T-helper 1 cell treated with Interleukin-12 subunit alpha and Interleukin-12 subunit beta and Interleukin-4 antibody, amounts not matched to agents 30 μg/mL and 1 μg/mL, for 36 hours (primary cell): ENCODE data around the gene BEGAIN.

Experiments used
- H3K27ac Mint-ChIP-seq: one replicate; pipeline ENCODE4 v1.8.0; 2021; ENCODE audit warnings: mild to moderate bottlenecking, mixed read lengths
- H3K27me3 Mint-ChIP-seq: one replicate; pipeline ENCODE4 v1.8.0; 2021; ENCODE audit warnings: low read depth, mixed read lengths
- H3K36me3 Mint-ChIP-seq: one replicate; pipeline ENCODE4 v1.8.0; 2021; ENCODE audit warnings: low read depth, mixed read lengths
- H3K4me1 Mint-ChIP-seq: one replicate; pipeline ENCODE4 v1.8.0; 2021; ENCODE audit warnings: low read depth, mixed read lengths
- H3K4me3 Mint-ChIP-seq: one replicate; pipeline ENCODE4 v1.8.0; 2021; ENCODE audit warnings: mild to moderate bottlenecking, moderate library complexity, mixed read lengths
- H3K9me3 Mint-ChIP-seq: one replicate; pipeline ENCODE4 v1.8.0; 2021; ENCODE audit warnings: mixed read lengths

BEGAIN gene

GRCh38 chr14:100608586-100609330 lies 21.5 kb upstream of the BEGAIN start:
- Mint-ChIP-seq H3K27me3 (no peaks in the 10 kb centered on the region), H3K36me3 (no peaks in the 10 kb centered on the region), H3K9me3 (no peaks in the 10 kb centered on the region), H3K4me3 (no peak overlapping the region), H3K27ac (no peak overlapping the region), H3K4me1 (no peaks in the 10 kb centered on the region)

GRCh38 chr14:100608064-100608463 lies 20.8 kb upstream of the BEGAIN start:
- H3K9me3 Mint-ChIP-seq, result no peaks in the 10 kb centered on the region
- H3K4me3 Mint-ChIP-seq, result no peak overlapping the region
- H3K27me3 Mint-ChIP-seq, result no peaks in the 10 kb centered on the region
- no peaks in the 10 kb centered on the region for H3K36me3 Mint-ChIP-seq
- no peaks in the 10 kb centered on the region for H3K4me1 Mint-ChIP-seq
- H3K27ac Mint-ChIP-seq, result no peak overlapping the region

GRCh38 chr14:100607611-100607956 lies 20.4 kb upstream of the BEGAIN start:
- H3K36me3 Mint-ChIP-seq, result no peaks in the 10 kb centered on the region
- H3K4me3 Mint-ChIP-seq, result no peak overlapping the region
- H3K4me1 Mint-ChIP-seq, result no peaks in the 10 kb centered on the region
- peaks cover 3% of the 10 kb centered on the region for H3K9me3 Mint-ChIP-seq
- H3K27me3 Mint-ChIP-seq, result no peaks in the 10 kb centered on the region
- no peak overlapping the region for H3K27ac Mint-ChIP-seq

GRCh38 chr14:100606687-100607610 lies 19.7 kb upstream of the BEGAIN start:
- Mint-ChIP-seq H3K27ac (no peak overlapping the region), H3K27me3 (peaks cover 2% of the 10 kb centered on the region), H3K36me3 (no peaks in the 10 kb centered on the region), H3K4me3 (no peak overlapping the region), H3K9me3 (peaks cover 9% of the 10 kb centered on the region), H3K4me1 (no peaks in the 10 kb centered on the region)

DNA sequence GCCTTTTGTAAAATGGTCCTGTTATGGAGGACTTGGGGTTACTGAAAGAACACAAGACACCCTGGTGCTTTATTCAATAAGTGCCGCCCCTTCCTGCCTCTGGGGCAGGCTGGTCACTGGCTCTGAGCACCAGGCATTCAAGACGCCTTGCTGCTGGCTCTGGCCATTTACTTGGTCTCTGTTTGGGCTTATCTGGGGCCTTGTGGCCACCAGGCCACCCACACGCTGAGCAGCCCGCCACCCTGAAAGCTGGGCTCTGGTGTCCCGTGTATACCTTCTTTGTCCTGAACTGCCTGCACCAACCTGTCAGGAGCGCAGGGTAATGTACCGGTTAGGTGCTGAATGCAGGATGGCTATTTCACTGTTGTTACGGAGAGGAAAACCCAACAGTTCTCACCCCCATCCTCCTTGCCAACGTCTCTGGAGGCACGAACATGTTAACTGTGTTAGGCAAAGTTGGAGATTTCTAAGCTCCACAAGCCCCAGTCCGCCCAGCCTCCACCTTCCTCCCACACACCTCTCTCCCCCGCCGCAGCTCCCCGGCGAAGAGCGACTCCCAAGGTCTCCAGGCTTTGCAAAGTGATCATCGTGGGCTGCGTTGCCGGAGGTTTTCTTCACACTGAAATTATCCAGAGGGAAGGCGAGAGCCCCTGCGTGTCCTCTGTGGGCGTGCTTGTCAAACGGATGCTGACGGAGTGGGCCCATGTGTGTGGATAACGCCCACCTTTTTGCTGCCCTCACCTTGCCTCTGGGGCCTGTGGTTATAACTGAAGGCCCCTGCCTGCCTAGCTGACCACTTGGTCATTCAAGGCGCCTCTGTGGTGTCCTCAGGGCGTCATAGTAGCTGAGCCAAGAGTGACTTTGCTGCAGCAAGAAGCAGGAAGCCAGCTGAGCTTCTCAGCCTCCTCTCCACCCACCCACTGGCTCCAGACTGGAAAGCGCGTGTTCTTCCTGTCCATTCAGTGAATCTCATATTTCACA lies 18.8 kb upstream of the BEGAIN start:
- H3K27me3 Mint-ChIP-seq, result peaks cover 10% of the 10 kb centered on the region
- H3K27ac Mint-ChIP-seq, result no peak overlapping the region
- H3K4me3 Mint-ChIP-seq, result no peak overlapping the region
- H3K9me3 Mint-ChIP-seq, result peaks cover 18% of the 10 kb centered on the region
- no peaks in the 10 kb centered on the region for H3K4me1 Mint-ChIP-seq
- H3K36me3 Mint-ChIP-seq, result peaks cover 2% of the 10 kb centered on the region

DNA sequence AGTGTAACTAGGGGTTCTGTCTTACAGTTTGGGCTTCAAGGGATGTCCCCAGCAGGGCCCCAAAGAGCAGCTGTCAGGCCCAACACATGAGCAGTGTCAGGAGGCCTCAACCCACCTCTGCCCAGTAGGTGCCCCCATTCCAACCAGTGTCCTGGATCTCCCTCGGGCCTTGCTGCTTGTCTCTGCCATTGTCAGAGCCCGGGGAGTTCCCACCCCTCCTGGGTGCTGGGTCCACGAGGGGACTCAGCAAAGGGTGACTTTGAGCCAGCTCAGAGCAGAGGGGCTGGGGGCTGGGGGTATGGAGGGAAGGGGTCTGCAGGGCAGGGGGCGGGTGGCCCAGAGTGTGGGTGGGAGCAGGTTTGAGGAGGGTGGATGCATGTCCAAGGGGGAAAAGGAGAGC lies 18.0 kb upstream of the BEGAIN start:
- H3K4me1 Mint-ChIP-seq, result no peaks in the 10 kb centered on the region
- no peak overlapping the region for H3K4me3 Mint-ChIP-seq
- peaks cover 3% of the 10 kb centered on the region for H3K36me3 Mint-ChIP-seq
- H3K27ac Mint-ChIP-seq, result no peak overlapping the region
- H3K27me3 Mint-ChIP-seq, result peaks cover 15% of the 10 kb centered on the region
- H3K9me3 Mint-ChIP-seq, result peaks cover 23% of the 10 kb centered on the region

DNA sequence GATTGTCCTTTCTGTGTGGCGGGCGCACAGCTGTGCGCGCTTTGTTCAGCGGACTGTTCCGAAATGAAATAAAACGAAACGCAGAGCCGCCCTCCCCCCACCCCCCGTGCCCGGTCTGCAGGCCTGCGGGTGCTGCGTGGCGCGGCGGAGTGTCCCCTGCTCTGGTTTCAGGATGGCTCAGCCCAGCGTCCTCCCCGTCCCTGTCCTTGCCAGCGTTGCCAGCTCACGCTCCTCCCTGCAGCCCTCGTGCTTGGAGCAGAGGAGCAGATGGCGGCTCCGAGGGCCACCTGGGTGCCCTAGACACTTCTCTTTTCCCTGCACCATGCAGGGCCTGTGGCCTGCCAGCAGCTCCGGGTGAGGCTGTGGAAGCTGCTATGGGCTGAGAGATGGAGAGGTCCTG lies 17.5 kb upstream of the BEGAIN start:
- H3K27ac Mint-ChIP-seq, result no peak overlapping the region
- no peak overlapping the region for H3K4me3 Mint-ChIP-seq
- H3K36me3 Mint-ChIP-seq, result peaks cover 3% of the 10 kb centered on the region
- no peaks in the 10 kb centered on the region for H3K4me1 Mint-ChIP-seq
- peaks cover 24% of the 10 kb centered on the region for H3K9me3 Mint-ChIP-seq
- peaks cover 20% of the 10 kb centered on the region for H3K27me3 Mint-ChIP-seq

GRCh38 chr14:100604121-100604501 lies 16.9 kb upstream of the BEGAIN start:
- no peak overlapping the region for H3K27ac Mint-ChIP-seq
- peaks cover 26% of the 10 kb centered on the region for H3K27me3 Mint-ChIP-seq
- no peaks in the 10 kb centered on the region for H3K4me1 Mint-ChIP-seq
- H3K4me3 Mint-ChIP-seq, result no peak overlapping the region
- peaks cover 24% of the 10 kb centered on the region for H3K9me3 Mint-ChIP-seq
- H3K36me3 Mint-ChIP-seq, result peaks cover 3% of the 10 kb centered on the region

- H3K27ac Mint-ChIP-seq, result no peak overlapping the region
- H3K9me3 Mint-ChIP-seq, result peaks cover 24% of the 10 kb centered on the region
- H3K4me1 Mint-ChIP-seq, result no peaks in the 10 kb centered on the region
- peaks cover 31% of the 10 kb centered on the region for H3K27me3 Mint-ChIP-seq
- peaks cover 3% of the 10 kb centered on the region for H3K36me3 Mint-ChIP-seq
- no peak overlapping the region for H3K4me3 Mint-ChIP-seq
These were observed 16.3 kb upstream of the BEGAIN start for GRCh38 chr14:100603341-100604120.

GRCh38 chr14:100602621-100603230 lies 15.5 kb upstream of the BEGAIN start:
- Mint-ChIP-seq H3K4me1 (no peaks in the 10 kb centered on the region), H3K4me3 (no peak overlapping the region), H3K9me3 (peaks cover 24% of the 10 kb centered on the region), H3K27ac (no peak overlapping the region), H3K27me3 (peaks cover 38% of the 10 kb centered on the region), H3K36me3 (peaks cover 3% of the 10 kb centered on the region)

DNA sequence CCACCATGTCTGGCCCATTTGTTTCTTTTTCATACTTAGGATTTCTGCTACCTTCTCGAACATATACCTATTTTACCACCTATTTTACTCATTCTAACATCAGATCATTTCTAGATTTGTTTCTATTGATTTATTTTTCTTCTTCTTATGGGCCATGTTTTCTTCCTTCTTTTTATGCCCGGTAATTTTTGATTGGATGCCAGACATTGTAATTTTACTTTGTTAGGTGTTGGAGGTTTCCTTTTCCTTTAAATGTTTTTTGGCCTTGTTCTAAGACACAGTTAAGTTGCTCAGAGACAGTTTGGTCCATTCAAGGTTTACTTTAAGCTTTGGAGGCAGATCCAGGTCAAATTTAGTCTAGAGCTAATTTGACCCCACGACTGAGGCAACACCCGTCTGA lies 14.7 kb upstream of the BEGAIN start:
- no peak overlapping the region for H3K27ac Mint-ChIP-seq
- H3K36me3 Mint-ChIP-seq, result peaks cover 3% of the 10 kb centered on the region
- no peaks in the 10 kb centered on the region for H3K4me1 Mint-ChIP-seq
- H3K4me3 Mint-ChIP-seq, result no peak overlapping the region
- H3K27me3 Mint-ChIP-seq, result peaks cover 45% of the 10 kb centered on the region
- peaks cover 24% of the 10 kb centered on the region for H3K9me3 Mint-ChIP-seq

- Mint-ChIP-seq H3K4me3 (no peak overlapping the region), H3K36me3 (peaks cover 3% of the 10 kb centered on the region), H3K27ac (no peak overlapping the region), H3K27me3 (peaks cover 45% of the 10 kb centered on the region), H3K4me1 (no peaks in the 10 kb centered on the region), H3K9me3 (peaks cover 24% of the 10 kb centered on the region)
These were observed 13.8 kb upstream of the BEGAIN start for GRCh38 chr14:100601064-100601463.

DNA sequence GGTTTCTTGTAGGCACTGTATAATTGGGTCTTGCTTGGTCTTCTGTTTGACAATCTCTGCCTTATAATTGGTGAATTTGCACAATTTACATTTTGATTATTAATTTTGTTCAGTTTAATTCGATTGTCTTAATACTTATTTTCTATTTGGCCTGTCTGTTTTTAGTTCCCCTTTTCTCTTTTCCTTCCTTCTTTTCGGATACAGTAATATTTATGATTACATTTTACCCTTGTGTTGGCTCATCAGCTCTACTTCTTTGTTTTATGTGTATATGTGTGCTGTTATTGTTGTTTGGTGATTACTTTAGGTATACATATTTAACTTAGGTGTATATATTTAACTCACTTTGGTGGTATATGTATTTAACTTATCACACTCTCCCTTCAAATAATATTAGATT lies 12.8 kb upstream of the BEGAIN start:
- Mint-ChIP-seq H3K36me3 (peaks cover 3% of the 10 kb centered on the region), H3K9me3 (peaks cover 24% of the 10 kb centered on the region), H3K4me3 (no peak overlapping the region), H3K27me3 (peaks cover 51% of the 10 kb centered on the region), H3K4me1 (no peaks in the 10 kb centered on the region), H3K27ac (no peak overlapping the region)
